Neural crest cell (in vitro differentiated cells): ENCODE results near the gene HNRNPF. TPM values are rescaled to one million over a fixed set of nuclear protein-coding genes. Genes with fewer than 3 reads are reported as not detected.
"Not testable (repeated sequence)": the region's sequence is repeated elsewhere in the genome, so short reads cannot be mapped to it uniquely, and the experiment has no call there.

Source experiments
- DNase-seq: peaks from one replicate; pipeline ENCODE4 v3.0.0; 2021; ENCODE audit warnings: low read depth, mixed read lengths, low spot score
- H3K27ac Mint-ChIP-seq: one replicate; pipeline ENCODE4 v1.8.0; 2021; ENCODE audit warnings: mild to moderate bottlenecking, mixed read lengths; ENCODE audit not compliant: unreplicated experiment
- H3K27me3 Mint-ChIP-seq: 2 replicates; pipeline ENCODE4 v1.8.0; 2021; ENCODE audit warnings: low read depth, mild to moderate bottlenecking, mixed read lengths
- H3K36me3 Mint-ChIP-seq: 2 replicates; pipeline ENCODE4 v1.8.0; 2021; ENCODE audit warnings: low read depth, mild to moderate bottlenecking, mixed read lengths
- H3K4me1 Mint-ChIP-seq: 2 replicates; pipeline ENCODE4 v1.8.0; 2021; ENCODE audit warnings: mixed read lengths
- H3K4me3 Mint-ChIP-seq: one replicate; pipeline ENCODE4 v1.8.0; 2021; ENCODE audit warnings: mild to moderate bottlenecking, mixed read lengths
- H3K9me3 Mint-ChIP-seq: 2 replicates; pipeline ENCODE4 v1.8.0; 2021; ENCODE audit warnings: mixed read lengths
- total RNA-seq: library from RNA; stranded (reverse); gene quantifications from 2 replicates; pipeline ENCODE4 v1.2.1, GENCODE V29; 2021
- TF ChIP-seq, protein P1 (sequence below): fragments of 200-600 bp; sonication (generic); conservative IDR thresholded peaks from 2 replicates; pipeline ENCODE4 v1.5.0; 2021; ENCODE audit warnings: antibody characterized with exemption, mild to moderate bottlenecking

The HNRNPF gene
- total RNA-seq, 1 donor from 2014 or later: 284 TPM

DNA sequence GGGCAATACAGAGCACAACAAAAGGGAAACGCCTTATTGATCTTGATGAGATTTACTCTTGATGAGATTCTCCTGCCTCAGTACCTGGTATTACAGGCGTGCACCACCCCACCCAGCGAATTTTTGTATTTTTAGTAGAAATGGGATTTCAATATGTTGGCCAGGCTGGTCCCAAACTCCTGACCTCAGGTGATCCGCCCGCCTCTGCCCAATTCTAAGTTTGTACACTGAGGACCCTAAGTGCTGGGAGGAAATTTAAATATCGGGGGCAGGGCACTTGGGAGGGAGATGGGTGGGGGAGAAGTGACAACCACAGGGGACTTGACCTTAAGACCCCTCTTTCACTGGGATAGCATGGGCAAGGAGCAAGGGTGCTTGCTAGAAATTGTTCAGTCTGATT, 14.1 kb downstream of the HNRNPF start:
- Mint-ChIP-seq H3K36me3 (peaks cover 29% of the 10 kb centered on the region), H3K4me1 (peaks cover 64% of the 10 kb centered on the region), H3K27me3 (peaks cover 3% of the 10 kb centered on the region), H3K4me3 (peak overlapping the region; percentile 96), H3K27ac (no peak overlapping the region), H3K9me3 (no peaks in the 10 kb centered on the region)
- TF ChIP-seq, protein P1, sequence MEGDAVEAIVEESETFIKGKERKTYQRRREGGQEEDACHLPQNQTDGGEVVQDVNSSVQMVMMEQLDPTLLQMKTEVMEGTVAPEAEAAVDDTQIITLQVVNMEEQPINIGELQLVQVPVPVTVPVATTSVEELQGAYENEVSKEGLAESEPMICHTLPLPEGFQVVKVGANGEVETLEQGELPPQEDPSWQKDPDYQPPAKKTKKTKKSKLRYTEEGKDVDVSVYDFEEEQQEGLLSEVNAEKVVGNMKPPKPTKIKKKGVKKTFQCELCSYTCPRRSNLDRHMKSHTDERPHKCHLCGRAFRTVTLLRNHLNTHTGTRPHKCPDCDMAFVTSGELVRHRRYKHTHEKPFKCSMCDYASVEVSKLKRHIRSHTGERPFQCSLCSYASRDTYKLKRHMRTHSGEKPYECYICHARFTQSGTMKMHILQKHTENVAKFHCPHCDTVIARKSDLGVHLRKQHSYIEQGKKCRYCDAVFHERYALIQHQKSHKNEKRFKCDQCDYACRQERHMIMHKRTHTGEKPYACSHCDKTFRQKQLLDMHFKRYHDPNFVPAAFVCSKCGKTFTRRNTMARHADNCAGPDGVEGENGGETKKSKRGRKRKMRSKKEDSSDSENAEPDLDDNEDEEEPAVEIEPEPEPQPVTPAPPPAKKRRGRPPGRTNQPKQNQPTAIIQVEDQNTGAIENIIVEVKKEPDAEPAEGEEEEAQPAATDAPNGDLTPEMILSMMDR: no peak
- no peak for DNase-seq

DNA sequence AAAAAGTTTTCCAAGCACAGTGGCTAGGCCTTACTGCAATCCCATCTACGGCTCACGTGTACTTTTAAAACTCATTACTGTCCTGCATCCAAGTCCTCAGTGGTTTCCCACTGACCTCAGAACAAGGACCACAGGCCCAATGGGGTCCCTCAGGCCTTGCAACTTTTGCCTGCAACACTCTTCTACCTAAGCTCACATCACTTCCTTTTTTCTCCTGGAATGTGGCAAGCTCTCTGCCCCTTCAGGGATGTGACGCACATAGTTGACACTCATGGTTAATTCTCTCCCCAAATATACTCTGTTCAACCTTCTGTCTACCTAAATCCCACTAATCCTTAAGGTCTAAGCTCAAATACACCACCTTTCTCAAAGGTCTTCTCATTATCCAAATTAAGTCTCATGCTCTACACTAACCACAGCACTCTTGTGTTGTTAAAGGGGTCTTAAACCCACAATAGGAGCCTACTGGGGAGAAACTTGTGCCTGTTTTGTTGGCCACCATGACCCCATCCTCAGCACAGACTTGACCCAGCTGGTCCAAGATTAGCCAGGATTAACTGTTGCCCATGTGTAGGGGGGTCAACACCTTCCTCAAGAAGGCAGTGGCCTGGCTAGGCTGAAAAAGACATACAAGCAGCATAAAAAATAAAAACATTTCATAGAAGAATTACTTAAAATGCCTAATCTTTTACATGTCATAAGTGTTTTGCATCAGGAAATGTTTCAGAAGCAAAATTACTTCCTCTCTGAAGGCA, 15.2 kb downstream of the HNRNPF start:
- Mint-ChIP-seq H3K27ac (no peak overlapping the region), H3K9me3 (no peaks in the 10 kb centered on the region), H3K27me3 (peaks cover 3% of the 10 kb centered on the region), H3K36me3 (peaks cover 29% of the 10 kb centered on the region), H3K4me3 (no peak overlapping the region), H3K4me1 (peaks cover 60% of the 10 kb centered on the region)
- TF ChIP-seq, protein P1: no peak
- DNase-seq: no peak

- DNase-seq, H3K9me3 Mint-ChIP-seq, H3K27ac Mint-ChIP-seq, H3K27me3 Mint-ChIP-seq: not testable (repeated sequence)
- Mint-ChIP-seq H3K36me3 (peaks cover 29% of the 10 kb centered on the region), H3K4me1 (peaks cover 56% of the 10 kb centered on the region), H3K4me3 (peak overlapping the region; percentile 8)
Measured at GRCh38 chr10:43393186-43393585, 15.8 kb downstream of the HNRNPF start.

DNA sequence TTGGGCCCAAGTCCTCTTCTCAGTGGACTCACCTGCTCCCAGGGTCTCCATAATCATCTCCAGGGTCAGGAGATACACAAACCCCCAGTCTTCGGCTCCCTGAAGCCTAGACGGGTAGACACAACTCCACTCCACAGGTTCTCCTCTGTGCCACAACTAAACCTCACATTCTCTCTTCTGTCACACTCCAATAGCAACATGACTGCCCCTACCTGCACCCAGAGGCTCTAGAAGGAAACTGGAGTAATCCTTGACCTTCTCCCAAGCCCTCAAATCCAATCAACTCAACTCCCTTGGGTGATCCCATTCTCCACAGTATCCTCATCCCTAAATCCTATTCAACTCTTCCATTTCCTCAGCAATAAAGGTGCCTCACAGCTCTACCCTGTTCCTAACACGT, 16.2 kb downstream of the HNRNPF start:
- peaks cover 3% of the 10 kb centered on the region for H3K27me3 Mint-ChIP-seq
- H3K9me3 Mint-ChIP-seq: no peaks in the 10 kb centered on the region
- peaks cover 29% of the 10 kb centered on the region for H3K36me3 Mint-ChIP-seq
- peaks cover 52% of the 10 kb centered on the region for H3K4me1 Mint-ChIP-seq
- H3K27ac Mint-ChIP-seq: peak overlapping the region; percentile 64
- peak overlapping the region; percentile 8 for H3K4me3 Mint-ChIP-seq
- TF ChIP-seq, protein P1: no peak
- DNase-seq: no peak

DNA sequence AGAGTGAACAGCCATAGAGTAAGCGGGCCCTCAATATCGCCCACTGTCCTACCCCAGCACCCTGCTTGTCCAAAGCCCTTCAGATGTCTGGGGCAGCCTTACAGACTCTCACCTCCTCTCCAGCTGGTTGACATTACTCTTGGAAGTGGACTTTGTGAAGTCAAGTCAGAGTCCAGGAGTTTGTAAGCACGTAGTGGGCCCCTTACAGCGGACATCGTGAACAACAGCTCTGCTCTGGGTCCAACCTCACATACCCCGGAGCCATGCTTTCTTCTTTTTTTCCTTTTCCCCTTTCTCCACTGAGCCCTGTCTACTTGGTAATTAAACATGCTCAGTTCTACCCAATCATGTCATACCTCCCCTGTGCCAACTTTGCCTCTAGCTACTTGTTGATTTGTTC, 17.5 kb downstream of the HNRNPF start:
- Mint-ChIP-seq H3K4me1 (peaks cover 45% of the 10 kb centered on the region), H3K4me3 (no peak overlapping the region), H3K36me3 (peaks cover 37% of the 10 kb centered on the region), H3K27me3 (peaks cover 3% of the 10 kb centered on the region), H3K27ac (peak overlapping the region; percentile 19), H3K9me3 (no peaks in the 10 kb centered on the region)
- TF ChIP-seq, protein P1: no peak
- DNase-seq: no peak

- TF ChIP-seq, protein P1: peak; percentile 55
- H3K36me3 Mint-ChIP-seq: peaks cover 37% of the 10 kb centered on the region
- peaks cover 40% of the 10 kb centered on the region for H3K4me1 Mint-ChIP-seq
- H3K4me3 Mint-ChIP-seq: peak overlapping the region; percentile 31
- peak overlapping the region; percentile 43 for H3K27ac Mint-ChIP-seq
- no peaks in the 10 kb centered on the region for H3K27me3 Mint-ChIP-seq
- DNase-seq: no peak
- no peaks in the 10 kb centered on the region for H3K9me3 Mint-ChIP-seq
Measured at GRCh38 chr10:43390759-43391158, 18.2 kb downstream of the HNRNPF start.
